Hippocampal formation (tissue), 2 donors: ENCODE results near the gene NKX6-1.
A peak's percentile ranks its signal among the peaks of the same experiment; 100 is the strongest.

Experiments used
- DNase-seq, 2 donors: peaks; one replicate each; lab custom pipeline; 2025; lab: John Stamatoyannopoulos, UW

Gene NKX6-1

DNA sequence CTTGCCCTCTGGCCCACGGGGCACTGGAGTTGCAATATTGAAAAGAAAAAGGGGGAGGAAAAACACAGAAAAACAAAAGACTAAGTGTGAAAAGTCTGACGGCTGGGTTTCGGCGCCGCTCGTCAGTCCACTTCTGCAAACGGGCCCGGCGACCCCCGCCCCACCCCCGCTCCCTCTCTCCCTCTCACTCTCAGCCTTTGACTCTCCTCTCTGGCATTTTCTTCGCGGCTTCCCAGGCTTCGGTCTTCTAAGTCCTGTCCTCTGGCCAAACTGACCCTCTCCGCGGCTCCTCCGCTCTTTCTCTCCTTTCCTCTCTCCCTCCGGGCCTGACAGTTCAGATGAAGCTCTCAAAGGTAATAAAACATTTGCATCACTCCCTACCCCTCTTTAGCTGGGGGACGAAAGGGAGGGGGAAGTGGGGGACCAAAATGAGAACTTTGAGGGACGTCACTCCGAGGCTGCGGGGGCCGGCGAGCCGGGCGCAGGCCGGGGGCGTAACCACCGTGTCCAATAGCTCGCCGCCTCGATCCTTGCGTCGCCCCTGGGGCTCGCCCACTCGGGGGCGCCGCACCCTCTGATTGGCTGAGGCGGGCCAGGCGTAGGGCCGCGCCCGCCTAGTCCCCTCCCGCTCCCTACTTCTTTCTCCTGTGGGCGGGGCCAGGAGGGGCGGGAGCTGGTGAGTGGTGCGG lies at the start of gene NKX6-1:
Gene NKX6-1, minus strand, starts transcription at position 358 of the 689 bp plus-strand sequence. CDS start 1,064 bp downstream, outside the sequence.
- DNase-seq, result no peak

DNA sequence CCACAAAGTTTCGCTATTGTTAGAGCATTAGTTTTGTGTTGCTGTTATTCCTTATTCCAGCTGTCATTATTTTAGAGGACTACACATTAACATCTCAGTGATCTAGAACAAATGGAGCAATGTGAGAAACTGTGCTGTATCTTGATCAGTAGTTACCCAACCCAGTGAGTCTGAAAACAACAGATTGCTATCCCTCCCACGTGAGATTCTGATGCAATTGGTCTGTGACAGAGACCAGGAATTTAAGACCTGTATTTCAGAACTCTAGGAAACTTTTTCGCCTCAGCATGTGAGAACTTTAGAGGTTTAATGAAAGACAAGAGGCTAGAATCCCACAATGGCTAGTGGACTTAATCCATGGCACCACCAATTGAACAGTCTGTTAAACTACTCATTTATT lies 48.1 kb upstream of the NKX6-1 start:
- DNase-seq, result no peak

DNA sequence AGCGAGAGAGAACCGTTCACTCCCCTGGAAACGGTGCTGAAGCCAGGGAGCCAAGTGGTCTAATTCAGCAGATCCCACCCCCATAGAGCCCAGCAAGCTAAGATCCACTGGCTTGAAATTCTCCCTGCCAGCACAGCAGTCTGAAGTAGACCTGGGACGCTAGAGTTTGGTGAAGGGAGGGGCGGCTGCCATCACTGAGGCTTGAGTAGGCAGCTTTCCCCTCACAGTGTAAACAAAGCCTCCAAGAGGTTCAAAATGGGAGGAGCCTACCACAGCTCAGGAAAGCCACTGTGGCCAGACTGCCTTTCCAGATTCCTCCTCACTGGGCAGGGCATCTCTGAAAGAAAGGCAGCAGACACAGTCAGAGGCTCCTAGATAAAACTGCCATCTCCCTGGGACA lies 46.0 kb upstream of the NKX6-1 start:
- DNase-seq, result no peak

DNA sequence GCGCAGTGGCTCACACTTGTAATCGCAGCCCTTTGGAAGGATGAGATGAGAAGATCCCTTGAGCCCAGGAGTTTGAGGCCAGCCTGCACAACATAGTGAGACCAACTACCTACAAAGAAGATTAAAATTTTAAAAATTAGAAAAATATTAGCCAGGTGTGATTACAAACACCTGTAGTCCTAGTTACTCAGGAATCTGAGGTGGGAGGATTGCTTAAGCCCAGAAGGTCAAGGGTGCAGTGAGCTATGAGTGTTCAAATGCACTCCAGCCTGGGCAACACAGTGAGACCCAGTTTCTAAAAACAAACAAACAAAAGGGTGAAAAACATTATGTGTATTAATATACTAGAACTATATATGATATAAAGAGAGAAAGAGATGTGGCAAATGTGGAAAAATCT lies 36.8 kb upstream of the NKX6-1 start:
- no peak for DNase-seq

GRCh38 chr4:84531689-84532088 lies 32.6 kb upstream of the NKX6-1 start:
- no peak for DNase-seq

- DNase-seq, result no peak
Measured at GRCh38 chr4:84530871-84531270, 31.8 kb upstream of the NKX6-1 start.

GRCh38 chr4:84530454-84530853 lies 31.4 kb upstream of the NKX6-1 start:
- DNase-seq, result no peak

GRCh38 chr4:84529169-84529751 lies 30.2 kb upstream of the NKX6-1 start:
- no peak for DNase-seq

DNA sequence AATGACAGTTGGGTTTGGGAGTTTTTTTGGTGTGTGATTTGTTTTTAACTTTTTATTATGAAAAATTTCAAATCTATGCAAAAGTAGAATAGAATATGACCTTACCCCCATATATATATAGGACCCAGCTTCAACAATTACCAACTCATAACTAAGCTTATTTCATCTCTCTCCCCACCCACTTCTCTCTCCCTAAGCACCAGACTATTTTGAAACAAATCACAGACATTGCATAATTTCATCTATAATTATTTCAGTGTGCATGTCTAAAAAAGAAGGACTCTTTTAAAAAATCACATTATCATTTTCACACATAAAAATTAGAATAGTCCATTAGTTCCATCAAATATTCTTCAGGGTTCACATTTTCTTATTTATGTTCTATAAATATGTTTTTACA lies 28.3 kb upstream of the NKX6-1 start:
- no peak for DNase-seq

- DNase-seq, result no peak
Measured at GRCh38 chr4:84515075-84515474, 16.0 kb upstream of the NKX6-1 start.

- no peak for DNase-seq
Measured at GRCh38 chr4:84512277-84512676, 13.2 kb upstream of the NKX6-1 start.

DNA sequence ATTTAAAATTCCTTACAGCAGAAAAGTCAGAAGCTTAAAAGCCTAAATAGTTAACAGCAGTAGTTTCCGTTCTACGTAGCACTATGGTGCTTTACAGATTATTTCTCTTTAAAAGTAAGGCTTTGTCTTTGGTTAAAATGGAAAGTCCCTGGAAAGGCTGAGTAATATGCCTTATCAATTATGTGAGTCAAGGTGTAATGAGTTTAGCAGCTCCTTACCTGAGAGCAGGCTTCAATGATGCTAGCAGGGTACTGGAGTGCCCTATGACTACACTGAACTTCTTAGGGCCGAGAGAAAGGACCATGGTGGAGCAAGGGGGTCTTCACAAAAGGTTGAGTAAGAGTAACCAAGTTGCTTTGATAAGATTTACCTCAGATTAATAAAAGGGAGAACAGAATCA lies 12.6 kb upstream of the NKX6-1 start:
- no peak for DNase-seq

- no peak for DNase-seq
Measured at GRCh38 chr4:84507941-84508340, 8.8 kb upstream of the NKX6-1 start.

- no peak for DNase-seq
Measured at GRCh38 chr4:84504821-84505220, 5.7 kb upstream of the NKX6-1 start.

DNA sequence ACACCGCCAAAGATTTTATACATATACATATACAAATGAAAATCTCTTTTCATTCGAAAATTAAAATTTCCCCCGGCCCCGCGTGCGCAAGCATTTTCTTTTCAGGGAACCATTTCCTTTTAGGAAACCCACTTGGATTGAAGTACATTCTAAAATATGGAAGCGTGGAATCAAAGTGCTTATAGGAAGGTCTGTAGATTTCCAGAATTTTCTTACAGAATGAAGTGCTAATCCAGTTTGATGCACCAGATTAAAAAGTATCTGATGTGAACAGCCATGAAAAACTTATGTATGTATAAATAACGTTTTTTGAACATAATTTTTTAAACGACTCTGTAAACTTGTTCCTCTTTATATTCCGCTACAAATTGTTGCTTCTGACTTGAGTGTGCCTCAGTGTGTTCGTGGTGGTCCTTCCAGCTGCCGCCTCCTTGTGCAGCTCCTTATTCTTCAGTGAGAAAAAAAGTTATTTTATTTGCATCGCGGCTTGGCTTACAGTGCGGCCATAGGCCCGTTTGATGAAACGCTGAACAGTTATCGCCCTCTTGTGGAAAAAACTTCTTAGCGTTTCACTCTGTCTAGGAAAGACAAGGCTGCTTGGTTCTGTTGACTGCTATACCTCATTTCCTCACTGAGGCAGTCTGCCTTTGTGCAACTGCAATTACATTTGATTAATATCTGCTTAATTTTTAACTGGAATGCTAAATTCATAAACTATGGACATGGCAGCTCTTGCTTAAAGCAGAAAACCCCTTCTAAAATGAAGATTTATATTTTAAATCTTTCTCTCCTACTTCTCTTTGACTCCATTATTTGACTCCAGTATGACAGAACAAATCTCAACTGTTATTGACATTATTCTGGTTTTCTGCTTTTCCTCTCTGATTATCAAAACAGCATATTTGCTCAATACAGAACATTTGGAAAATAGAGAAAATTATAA lies 4.7 kb upstream of the NKX6-1 start:
- DNase-seq, result peak; percentile 15 to 69

DNA sequence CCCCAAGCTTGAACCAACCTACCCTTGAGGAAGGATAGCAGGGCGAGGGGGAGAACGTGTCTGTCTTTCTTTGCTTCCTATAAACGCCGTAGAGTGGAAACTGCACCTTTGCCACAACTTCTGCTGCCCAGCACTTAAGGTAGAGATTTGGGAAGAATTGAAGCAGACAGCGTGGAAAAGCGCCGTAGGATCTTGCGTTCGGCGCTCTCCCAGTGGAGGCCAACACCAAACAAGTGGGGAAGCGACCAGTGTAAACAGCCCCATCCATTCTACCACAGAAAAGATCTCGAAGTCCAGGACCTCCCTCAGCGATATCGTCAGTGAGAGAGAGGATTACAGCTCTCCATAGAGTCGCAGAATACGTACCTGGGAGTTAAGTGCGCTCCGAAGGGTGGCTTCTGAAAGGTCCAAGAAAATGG lies 3.9 kb upstream of the NKX6-1 start:
- DNase-seq, result no peak

DNA sequence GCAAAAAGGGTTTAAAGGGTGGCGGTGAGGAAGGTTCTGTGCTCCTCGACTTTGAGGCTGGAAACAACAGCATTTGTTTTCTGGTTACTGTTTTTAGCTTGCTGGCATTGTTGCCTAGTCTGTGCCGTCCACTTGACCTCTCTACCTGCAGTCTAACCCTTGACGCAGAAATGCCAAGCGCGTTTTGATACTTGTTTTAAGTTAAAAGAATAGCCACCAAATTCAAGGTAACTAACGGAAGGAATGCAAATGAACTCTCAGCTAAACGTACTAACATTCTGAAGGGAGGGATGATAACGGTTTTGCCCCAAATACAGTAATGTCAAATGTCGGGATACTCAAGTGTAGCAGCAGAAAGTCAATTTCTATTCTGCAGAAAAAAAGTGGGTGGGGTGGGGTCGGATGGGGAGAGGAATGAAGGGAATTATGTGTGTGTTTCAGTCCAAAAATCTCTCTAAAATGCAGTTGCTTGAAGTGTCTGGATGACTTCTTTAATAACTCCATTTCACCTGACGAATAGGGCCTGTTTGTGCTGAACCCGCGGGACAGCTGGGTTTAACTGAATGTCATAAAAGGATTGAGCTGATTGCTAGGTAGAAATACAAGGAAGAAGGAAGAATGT lies 3.4 kb upstream of the NKX6-1 start:
- DNase-seq, result no peak

DNA sequence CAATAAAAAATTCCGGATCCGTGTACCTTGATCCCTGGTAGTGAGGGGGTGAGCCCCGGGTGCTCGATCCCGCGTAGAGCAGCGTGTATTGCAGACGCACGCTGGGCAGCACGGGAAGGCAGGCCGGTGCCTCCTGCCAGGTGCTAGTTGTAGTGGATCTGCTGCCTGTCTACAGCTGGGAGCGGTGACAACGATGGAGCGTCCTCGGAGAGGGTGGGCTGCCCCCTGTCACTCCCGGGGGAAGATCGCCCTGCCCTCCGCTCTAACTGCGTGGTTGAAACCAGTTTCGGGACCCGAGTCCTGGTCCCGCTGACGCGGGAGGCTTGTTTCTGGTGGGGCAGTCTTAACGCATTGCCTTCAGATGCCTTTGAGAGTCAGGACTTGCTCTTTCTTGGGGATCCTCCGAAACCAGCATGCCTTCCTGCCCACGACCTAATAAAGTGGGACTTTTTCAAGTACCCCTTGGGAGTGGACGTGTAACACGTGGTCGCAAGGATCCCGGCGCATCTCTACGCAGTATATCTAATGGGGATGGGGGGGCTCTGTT lies 2.7 kb upstream of the NKX6-1 start:
- DNase-seq, result no peak

DNA sequence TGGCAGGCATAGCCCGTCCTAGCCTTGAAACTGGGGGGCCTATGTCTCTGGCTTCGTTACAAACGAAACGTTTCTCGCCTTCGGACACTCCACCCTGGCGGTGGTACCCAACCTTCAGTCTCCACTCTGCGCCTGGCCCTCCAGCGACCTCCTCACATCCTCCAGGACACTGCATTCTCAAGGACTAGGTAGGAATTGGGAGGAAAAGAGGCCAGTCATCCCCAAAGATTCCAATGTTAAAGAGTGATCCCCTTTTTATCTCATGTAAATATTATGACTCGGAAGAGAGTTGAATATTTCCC lies 2.1 kb upstream of the NKX6-1 start:
- DNase-seq, result no peak

DNA sequence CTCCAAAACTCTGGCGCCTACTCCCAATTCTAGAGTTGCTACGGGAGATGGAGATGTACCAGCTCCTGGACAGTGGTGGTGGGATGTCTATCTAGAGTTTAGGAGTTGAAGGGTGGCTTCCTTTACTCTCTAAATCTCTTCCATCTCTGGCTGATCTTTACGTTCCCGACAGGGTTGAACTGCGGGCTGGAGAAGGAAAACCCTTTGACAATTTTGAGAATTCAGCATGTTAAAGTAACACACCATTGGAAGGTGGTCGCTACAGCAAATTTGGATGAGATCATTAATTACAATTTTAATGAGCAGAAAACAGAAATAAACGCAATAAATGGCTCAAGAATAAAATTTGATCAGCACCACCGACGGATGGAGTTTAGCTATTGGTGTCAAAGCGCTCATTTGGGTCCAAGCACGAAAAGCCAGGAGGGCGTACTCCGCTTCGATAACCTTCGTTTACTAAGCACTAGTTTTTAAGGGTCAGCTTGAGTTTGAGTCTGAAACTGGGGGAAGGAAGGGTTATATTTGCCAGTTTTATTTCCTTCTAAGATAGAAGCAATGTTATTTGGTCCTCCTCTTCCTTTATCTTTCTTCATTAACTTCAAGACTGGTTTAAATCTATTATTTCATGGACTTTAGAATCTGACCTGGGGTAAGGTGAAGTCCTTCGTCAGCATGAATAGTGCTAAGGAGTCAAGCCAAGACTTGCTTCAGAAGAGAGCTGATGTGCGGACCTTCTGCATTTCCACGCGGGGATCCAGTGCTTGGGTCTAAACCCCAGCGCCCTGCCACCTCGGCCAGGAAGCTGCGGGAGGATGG lies 1.5 kb upstream of the NKX6-1 start:
- no peak for DNase-seq

GRCh38 chr4:84499624-84499982 lies 511 bp upstream of the NKX6-1 start:
- DNase-seq, result no peak
